ENCODE measurements around the gene CELSR1.
"Not testable (repeated sequence)": the region's sequence is repeated elsewhere in the genome, so short reads cannot be mapped to it uniquely, and the experiment has no call there.

Gene CELSR1

GRCh38 chr22:46312848-46313247 lies 224.6 kb downstream of the CELSR1 start:
- not testable (repeated sequence) for DNase-seq

GRCh38 chr22:46312056-46312455 lies 225.4 kb downstream of the CELSR1 start:
- DNase-seq, result no peak

Measured in NCI-H345 (cell line).